Stimulated activated naive CD8-positive, alpha-beta T cell treated with anti-CD3 and anti-CD28 coated beads, Interleukin-15, Interleukin-2, amounts not matched to agents 100 U/mL and 50 U/mL, for 24 hours (primary cell): ENCODE results near the gene PDCD2L.
A peak's percentile ranks its signal among the peaks of the same experiment; 100 is the strongest.
"Not testable (repeated sequence)": the region's sequence is repeated elsewhere in the genome, so short reads cannot be mapped to it uniquely, and the experiment has no call there.

ENCODE experiments used
- ATAC-seq: fragments of 150-1000 bp; cut with Tn5 transposase; one replicate; pipeline ENCODE4 v1.10.0; 2021
- DNase-seq: peaks from one replicate; pipeline ENCODE4 v3.0.0; 2021

The PDCD2L gene

GRCh38 chr19:34411216-34411615, 7.0 kb downstream of the PDCD2L start:
- no peak for ATAC-seq
- DNase-seq = no peak

GRCh38 chr19:34416021-34416545, 11.9 kb downstream of the PDCD2L start:
- no peak for ATAC-seq
- no peak for DNase-seq

GRCh38 chr19:34418300-34418699, 14.1 kb downstream of the PDCD2L start:
- DNase-seq (no peak), ATAC-seq (no peak)

- ATAC-seq (no peak), DNase-seq (no peak)
Observed at GRCh38 chr19:34426096-34426661, 22.0 kb downstream of the PDCD2L start.

GRCh38 chr19:34428549-34429285, 24.5 kb downstream of the PDCD2L start:
- DNase-seq = no peak
- ATAC-seq = peak; percentile 44

- ATAC-seq = no peak
- no peak for DNase-seq
Observed at GRCh38 chr19:34429553-34429952, 25.4 kb downstream of the PDCD2L start.

GRCh38 chr19:34430738-34431625, 26.8 kb downstream of the PDCD2L start:
- DNase-seq (peak; percentile 24), ATAC-seq (peak; percentile 53)

- no peak for DNase-seq
Observed at GRCh38 chr19:34431681-34432402, 27.6 kb downstream of the PDCD2L start.

GRCh38 chr19:34432797-34433196, 28.6 kb downstream of the PDCD2L start:
- no peak for DNase-seq
- ATAC-seq = no peak

More at GRCh38 chr19:34431681-34432402, 27.6 kb downstream of the PDCD2L start:
- ATAC-seq = no peak

- ATAC-seq = no peak
- DNase-seq = no peak
Observed at GRCh38 chr19:34436716-34437115, 32.5 kb downstream of the PDCD2L start.

GRCh38 chr19:34448191-34448590, 44.0 kb downstream of the PDCD2L start:
- ATAC-seq (no peak), DNase-seq (no peak)

- no peak for ATAC-seq
- DNase-seq = no peak
Observed at GRCh38 chr19:34452723-34453122, 48.5 kb downstream of the PDCD2L start.

GRCh38 chr19:34454091-34454490, 49.9 kb downstream of the PDCD2L start:
- ATAC-seq (no peak), DNase-seq (no peak)

- no peak for ATAC-seq
- DNase-seq = no peak
Observed at GRCh38 chr19:34454685-34455084, 50.5 kb downstream of the PDCD2L start.

GRCh38 chr19:34455783-34456480, 51.7 kb downstream of the PDCD2L start:
- not testable (repeated sequence) for ATAC-seq, DNase-seq

GRCh38 chr19:34457446-34457845, 53.2 kb downstream of the PDCD2L start:
- DNase-seq (no peak), ATAC-seq (no peak)

GRCh38 chr19:34458677-34459076, 54.5 kb downstream of the PDCD2L start:
- ATAC-seq = no peak
- DNase-seq = no peak

- no peak for ATAC-seq
Observed at GRCh38 chr19:34459614-34460013, 55.4 kb downstream of the PDCD2L start.

GRCh38 chr19:34461375-34462100, 57.3 kb downstream of the PDCD2L start:
- ATAC-seq (no peak), DNase-seq (no peak)

More at GRCh38 chr19:34459614-34460013, 55.4 kb downstream of the PDCD2L start:
- no peak for DNase-seq

- not testable (repeated sequence) for ATAC-seq, DNase-seq
Observed at GRCh38 chr19:34464785-34465184, 60.6 kb downstream of the PDCD2L start.

- no peak for DNase-seq
- ATAC-seq = no peak
Observed at GRCh38 chr19:34468409-34468808, 64.2 kb downstream of the PDCD2L start.
